Loucy (cell line): ENCODE measurements around the gene NPDC1.
A peak's percentile ranks its signal among the peaks of the same experiment; 100 is the strongest.

ENCODE experiments used
- H2AFZ ChIP-seq: fragments of 200-600 bp; sonication (generic); 2 replicates; pipeline ENCODE4 v1.6.0; 2016; ENCODE audit warnings: antibody characterized with exemption, mild to moderate bottlenecking, low read length, moderate library complexity
- H3F3A ChIP-seq: fragments of 200-600 bp; 2 replicates; pipeline ENCODE4 v1.6.0; 2016; ENCODE audit warnings: antibody characterized with exemption, low read depth, mild to moderate bottlenecking
- H3K27me3 ChIP-seq: fragments of 200-600 bp; sonication (generic); 2 replicates; pipeline ENCODE4 v1.6.1; 2014; ENCODE audit warnings: low read length, mild to moderate bottlenecking; ENCODE audit not compliant: insufficient read depth, poor library complexity, severe bottlenecking
- H3K36me3 ChIP-seq: fragments of 200-600 bp; sonication (generic); 2 replicates; pipeline ENCODE4 v1.6.1; 2016; ENCODE audit warnings: low read length; ENCODE audit not compliant: insufficient read depth
- H3K4me1 ChIP-seq: fragments of 200-600 bp; sonication (generic); 2 replicates; pipeline ENCODE4 v1.5.1; 2014; ENCODE audit warnings: low read length, mild to moderate bottlenecking; ENCODE audit not compliant: insufficient read depth, poor library complexity, severe bottlenecking
- H3K4me2 ChIP-seq: fragments of 200-600 bp; sonication (generic); 2 replicates; pipeline ENCODE4 v1.6.0; 2014; ENCODE audit warnings: antibody characterized with exemption, low read length, low read depth, mild to moderate bottlenecking; ENCODE audit not compliant: poor library complexity, severe bottlenecking
- H3K4me3 ChIP-seq: fragments of 200-600 bp; sonication (generic); 2 replicates; pipeline ENCODE4 v1.5.1; 2014; ENCODE audit warnings: low read length, mild to moderate bottlenecking, mixed read lengths; ENCODE audit not compliant: poor library complexity, severe bottlenecking
- H3K79me2 ChIP-seq: fragments of 200-600 bp; sonication (generic); 2 replicates; pipeline ENCODE4 v1.6.1; 2014; ENCODE audit warnings: low read length; ENCODE audit not compliant: insufficient read depth
- H3K9ac ChIP-seq: fragments of 200-600 bp; sonication (generic); 2 replicates; pipeline ENCODE4 v1.6.0; 2014; ENCODE audit warnings: mild to moderate bottlenecking, low read depth, low read length, moderate library complexity; ENCODE audit not compliant: poor library complexity, severe bottlenecking
- H3K9me2 ChIP-seq: fragments of 200-600 bp; sonication (generic); replicated peaks from 2 replicates; pipeline ENCODE4 v1.6.1; 2016; ENCODE audit warnings: low read depth, low read length, mixed read lengths
- H3K9me3 ChIP-seq: fragments of 200-600 bp; sonication (generic); 2 replicates; pipeline ENCODE4 v1.6.1; 2014; ENCODE audit warnings: mild to moderate bottlenecking, antibody characterized with exemption, low read length, low read depth; ENCODE audit not compliant: insufficient read depth
- H4K20me1 ChIP-seq: fragments of 200-600 bp; sonication (generic); 2 replicates; pipeline ENCODE4 v1.6.0; 2014; ENCODE audit warnings: antibody characterized with exemption, low read length, mild to moderate bottlenecking; ENCODE audit not compliant: insufficient read depth, poor library complexity, severe bottlenecking
- EZH2phosphoT487 ChIP-seq: fragments of 200-600 bp; IDR thresholded peaks from 2 replicates; pipeline ENCODE4 v1.6.1; 2018; ENCODE audit warnings: antibody characterized with exemption, mild to moderate bottlenecking, moderate library complexity, borderline replicate concordance
- TF ChIP-seq, protein P1 (sequence below): fragments of 200-600 bp; sonication (generic); conservative IDR thresholded peaks from 2 replicates; pipeline ENCODE4 v1.5.1; 2014; ENCODE audit warnings: mild to moderate bottlenecking, antibody characterized with exemption, low read length

Gene NPDC1

DNA sequence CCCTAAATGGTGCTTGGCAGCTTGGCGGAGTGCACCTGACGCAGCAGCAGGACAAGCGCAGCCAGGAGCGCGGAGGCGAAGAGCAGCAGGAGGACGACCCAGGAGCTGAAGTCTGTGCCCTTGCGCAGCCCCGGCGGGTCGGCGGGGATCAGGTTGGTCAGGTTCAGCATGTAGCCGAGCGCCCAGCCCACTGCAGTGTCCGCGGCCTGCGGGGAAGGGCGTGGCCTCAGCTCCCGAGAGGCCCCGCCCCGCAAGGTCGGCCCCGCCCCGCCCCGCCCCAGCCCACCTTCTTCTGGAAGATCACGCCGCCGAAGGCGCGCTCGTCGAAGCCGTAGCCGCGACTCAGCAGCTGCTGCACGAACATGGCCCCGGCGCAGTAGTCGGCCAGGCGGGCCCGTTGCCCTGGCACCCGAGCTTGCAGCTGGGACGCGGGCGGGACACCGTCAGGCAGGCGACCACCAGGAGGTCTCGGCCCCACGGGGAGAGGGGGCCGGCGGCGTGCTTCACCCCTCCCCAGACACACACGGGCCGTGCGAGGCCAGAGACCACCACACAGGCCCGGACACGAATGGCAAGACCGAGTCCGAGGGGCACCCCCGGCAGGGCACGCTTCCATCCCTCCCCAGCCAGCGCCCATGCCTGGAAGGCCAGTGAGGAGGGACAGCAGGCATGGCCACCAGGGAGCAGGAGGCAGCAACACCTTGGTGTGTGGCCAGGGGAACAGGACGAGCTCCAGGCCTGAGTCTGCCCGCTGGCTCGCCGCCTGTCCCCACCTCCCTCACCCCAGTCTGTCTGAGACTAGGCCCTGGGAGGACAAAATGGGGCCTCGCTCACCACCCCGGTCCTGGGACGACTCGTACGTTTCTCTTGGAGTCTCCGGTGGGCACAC is 2.9 kb upstream of the NPDC1 start:
- Histone ChIP-seq H4K20me1 (peaks cover 14% of the 10 kb centered on the region), H2AFZ (no peak overlapping the region), H3K9me3 (no peaks in the 10 kb centered on the region), H3K79me2 (peaks cover 14% of the 10 kb centered on the region; the same call in 1 of the 2 replicates), H3K27me3 (no peaks in the 10 kb centered on the region), H3K4me2 (no peak overlapping the region), H3F3A (no peaks in the 10 kb centered on the region), H3K4me1 (peaks cover 19% of the 10 kb centered on the region), H3K9ac (no peak overlapping the region), H3K4me3 (no peak overlapping the region), H3K9me2 (no peaks in the 10 kb centered on the region), H3K36me3 (no peaks in the 10 kb centered on the region)
- TF ChIP-seq EZH2phosphoT487 = no peak
- TF ChIP-seq, protein P1, sequence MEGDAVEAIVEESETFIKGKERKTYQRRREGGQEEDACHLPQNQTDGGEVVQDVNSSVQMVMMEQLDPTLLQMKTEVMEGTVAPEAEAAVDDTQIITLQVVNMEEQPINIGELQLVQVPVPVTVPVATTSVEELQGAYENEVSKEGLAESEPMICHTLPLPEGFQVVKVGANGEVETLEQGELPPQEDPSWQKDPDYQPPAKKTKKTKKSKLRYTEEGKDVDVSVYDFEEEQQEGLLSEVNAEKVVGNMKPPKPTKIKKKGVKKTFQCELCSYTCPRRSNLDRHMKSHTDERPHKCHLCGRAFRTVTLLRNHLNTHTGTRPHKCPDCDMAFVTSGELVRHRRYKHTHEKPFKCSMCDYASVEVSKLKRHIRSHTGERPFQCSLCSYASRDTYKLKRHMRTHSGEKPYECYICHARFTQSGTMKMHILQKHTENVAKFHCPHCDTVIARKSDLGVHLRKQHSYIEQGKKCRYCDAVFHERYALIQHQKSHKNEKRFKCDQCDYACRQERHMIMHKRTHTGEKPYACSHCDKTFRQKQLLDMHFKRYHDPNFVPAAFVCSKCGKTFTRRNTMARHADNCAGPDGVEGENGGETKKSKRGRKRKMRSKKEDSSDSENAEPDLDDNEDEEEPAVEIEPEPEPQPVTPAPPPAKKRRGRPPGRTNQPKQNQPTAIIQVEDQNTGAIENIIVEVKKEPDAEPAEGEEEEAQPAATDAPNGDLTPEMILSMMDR = no peak

DNA sequence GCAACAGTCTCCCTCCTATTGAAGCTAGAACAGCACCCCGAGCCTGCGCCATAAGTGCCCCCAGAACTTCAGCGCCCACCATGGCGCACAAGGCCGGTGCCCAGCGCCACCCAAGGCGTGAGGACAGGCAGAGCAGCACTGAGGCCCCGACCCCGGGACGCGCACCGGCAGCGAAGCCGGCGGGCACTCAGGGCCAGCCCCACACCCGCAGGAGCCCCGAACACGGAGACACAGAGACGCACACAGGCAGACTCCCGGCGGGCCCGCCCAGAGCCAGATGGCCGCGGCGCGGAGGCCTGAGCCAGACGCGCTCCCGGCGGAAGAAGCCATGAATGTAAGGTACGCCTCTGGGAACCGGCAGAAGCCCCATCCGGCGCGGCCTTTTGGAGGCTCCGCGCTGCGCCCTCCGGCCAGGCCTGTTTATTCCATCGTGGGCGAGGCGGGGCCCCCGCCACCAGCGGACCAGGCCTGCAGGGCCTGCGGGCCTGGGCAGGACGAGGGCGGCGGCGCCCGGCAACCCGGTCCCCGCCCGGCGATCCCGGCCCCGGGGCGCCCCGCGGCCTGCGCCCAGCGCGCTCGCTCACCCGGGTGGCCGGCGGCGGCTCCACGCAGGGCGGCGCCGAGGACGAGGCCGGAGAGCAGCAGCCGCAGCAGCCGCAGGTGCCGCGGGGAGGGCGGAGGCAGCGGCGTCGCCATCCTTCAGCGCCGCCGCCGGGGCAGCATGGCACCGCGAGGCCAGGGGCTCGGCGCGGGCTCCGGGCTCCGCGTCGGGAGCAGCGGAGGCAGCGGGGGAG is 486 bp downstream of the NPDC1 start:
- Histone ChIP-seq H3K4me2 (peak overlapping the region; percentile 89), H3K9ac (peak overlapping the region; percentile 70), H2AFZ (peak overlapping the region; percentile 85; the same call in 1 of the 2 replicates), H4K20me1 (peaks cover 23% of the 10 kb centered on the region), H3K9me2 (no peaks in the 10 kb centered on the region), H3K36me3 (no peaks in the 10 kb centered on the region), H3K4me3 (peak overlapping the region; percentile 82), H3K27me3 (no peaks in the 10 kb centered on the region), H3F3A (no peaks in the 10 kb centered on the region), H3K4me1 (peaks cover 24% of the 10 kb centered on the region), H3K79me2 (peaks cover 21% of the 10 kb centered on the region; the same call in 1 of the 2 replicates), H3K9me3 (no peaks in the 10 kb centered on the region)
- TF ChIP-seq, protein P1 = no peak
- TF ChIP-seq EZH2phosphoT487 = no peak

DNA sequence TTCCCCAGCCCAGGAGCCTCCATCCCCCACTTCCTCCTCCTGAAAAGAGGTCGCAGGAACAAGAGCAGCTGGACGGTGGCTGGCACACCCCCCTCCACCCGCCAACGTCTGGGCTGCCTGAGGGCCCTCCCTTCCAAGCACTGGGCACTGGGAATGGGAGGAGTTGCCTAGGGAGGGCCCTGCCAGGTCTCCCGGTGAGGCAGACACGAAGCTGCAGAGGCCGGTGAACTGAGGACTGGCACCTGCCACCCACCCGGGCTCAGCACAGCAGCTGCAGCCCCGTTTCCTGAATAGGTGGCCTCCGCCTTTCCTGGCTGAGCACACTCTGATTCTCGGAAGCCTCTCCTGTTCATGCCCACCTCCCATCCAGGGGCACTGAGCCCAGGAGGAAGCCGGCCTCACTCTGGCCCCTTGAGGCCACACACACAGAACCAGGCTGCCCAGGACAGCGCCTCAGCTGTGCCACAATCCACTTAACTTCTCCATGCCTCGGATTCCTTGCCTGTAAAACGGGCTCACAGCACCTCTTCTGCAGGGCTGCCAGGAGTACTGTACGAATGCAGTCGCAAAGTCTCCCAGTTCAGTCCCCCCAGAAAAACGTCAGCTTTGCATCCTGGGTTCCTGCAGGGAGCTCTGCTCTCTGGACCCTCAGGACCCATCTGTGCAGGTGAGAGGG is 1.3 kb downstream of the NPDC1 start:
- H3K9me3 ChIP-seq = no peaks in the 10 kb centered on the region
- no peak overlapping the region for H2AFZ ChIP-seq
- peak overlapping the region; percentile 86 for H3K4me2 ChIP-seq
- H3F3A ChIP-seq = no peaks in the 10 kb centered on the region
- peak overlapping the region; percentile 70 for H3K9ac ChIP-seq
- peaks cover 24% of the 10 kb centered on the region for H3K4me1 ChIP-seq
- no peaks in the 10 kb centered on the region for H3K9me2 ChIP-seq
- peak overlapping the region; percentile 82 for H3K4me3 ChIP-seq
- TF ChIP-seq, protein P1 = no peak
- TF ChIP-seq EZH2phosphoT487 = no peak
- peaks cover 23% of the 10 kb centered on the region for H4K20me1 ChIP-seq
- peaks cover 21% of the 10 kb centered on the region; the same call in 1 of the 2 replicates for H3K79me2 ChIP-seq
- H3K27me3 ChIP-seq = no peaks in the 10 kb centered on the region
- H3K36me3 ChIP-seq = no peaks in the 10 kb centered on the region
